IPS-NIHi7 (cell line): ENCODE results near the gene NLGN1.
"Not testable (repeated sequence)": the region's sequence is repeated elsewhere in the genome, so short reads cannot be mapped to it uniquely, and the experiment has no call there.

Source experiments
- DNase-seq: peaks from one replicate; pipeline ENCODE4 v3.0.0; 2012; ENCODE audit warnings: mixed read lengths; ENCODE audit errors: extremely low spot score

NLGN1 gene

GRCh38 chr3:173429527-173429926 lies 32.0 kb downstream of the NLGN1 start:
- DNase-seq = no peak

- DNase-seq = no peak
Observed at GRCh38 chr3:173430576-173430975, 33.0 kb downstream of the NLGN1 start.

- no peak for DNase-seq
Observed at GRCh38 chr3:173439004-173439403, 41.5 kb downstream of the NLGN1 start.

- DNase-seq = no peak
Observed at GRCh38 chr3:173440514-173440913, 43.0 kb downstream of the NLGN1 start.

DNA sequence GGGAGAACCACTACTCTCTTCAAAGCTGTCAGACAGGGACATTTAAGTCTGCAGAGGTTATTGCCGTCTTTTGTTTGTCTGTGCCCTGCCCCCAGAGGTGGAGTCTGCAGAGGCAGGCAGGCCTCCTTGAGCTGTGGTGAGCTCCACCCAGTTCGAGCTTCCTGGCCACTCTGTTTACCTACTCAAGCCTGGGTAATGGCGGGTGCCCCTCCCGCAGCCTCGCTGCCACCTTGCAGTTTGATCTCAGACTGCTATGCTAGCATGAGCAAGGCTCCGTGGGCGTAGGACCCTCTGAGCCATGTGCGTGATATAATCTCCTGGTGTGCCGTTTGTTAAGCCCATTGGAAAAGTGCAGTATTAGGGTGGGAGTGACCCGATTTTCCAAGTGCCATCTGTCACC lies 54.0 kb downstream of the NLGN1 start:
- not testable (repeated sequence) for DNase-seq

DNA sequence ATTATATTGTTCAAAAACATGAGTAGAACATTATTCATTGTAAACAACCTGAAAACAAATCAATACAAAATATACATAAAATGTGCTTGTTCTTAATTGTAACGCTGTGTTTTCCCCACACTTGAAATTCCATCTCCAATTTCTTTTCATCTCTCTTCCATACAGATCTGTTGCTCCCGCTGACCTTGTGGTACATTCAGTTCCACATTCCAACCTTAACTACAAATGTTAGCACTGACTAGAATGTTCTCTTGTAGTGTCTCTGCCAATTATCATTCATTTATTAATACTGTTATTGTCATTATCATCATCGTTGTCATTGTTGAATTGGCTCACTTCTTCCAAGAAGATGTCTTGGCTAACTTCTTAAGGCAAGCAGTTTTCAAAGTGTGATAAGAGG lies 65.7 kb downstream of the NLGN1 start:
- DNase-seq = no peak

GRCh38 chr3:173465112-173465511 lies 67.6 kb downstream of the NLGN1 start:
- DNase-seq = peak; percentile 28

GRCh38 chr3:173465898-173466678 lies 68.5 kb downstream of the NLGN1 start:
- no peak for DNase-seq

- no peak for DNase-seq
Observed at GRCh38 chr3:173467501-173467900, 70.0 kb downstream of the NLGN1 start.

DNA sequence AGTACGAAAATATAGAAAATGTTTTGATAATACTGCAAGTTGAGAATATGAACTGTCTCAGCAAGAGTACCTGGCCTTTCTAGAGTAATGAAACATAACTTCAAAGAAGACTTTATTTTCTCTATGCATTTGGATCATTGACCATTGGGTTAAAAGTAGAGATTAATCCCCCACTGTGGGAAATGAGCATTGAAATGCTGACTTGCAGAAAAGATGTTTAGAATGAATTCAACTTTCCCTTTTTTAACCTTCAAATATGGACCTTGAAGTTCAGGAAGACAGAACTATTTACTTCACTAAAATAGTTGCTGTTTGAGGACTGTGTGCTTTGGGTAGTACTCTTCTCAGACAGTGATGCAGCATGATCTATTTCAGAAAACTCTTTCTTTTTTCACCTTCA lies 75.7 kb downstream of the NLGN1 start:
- no peak for DNase-seq

DNA sequence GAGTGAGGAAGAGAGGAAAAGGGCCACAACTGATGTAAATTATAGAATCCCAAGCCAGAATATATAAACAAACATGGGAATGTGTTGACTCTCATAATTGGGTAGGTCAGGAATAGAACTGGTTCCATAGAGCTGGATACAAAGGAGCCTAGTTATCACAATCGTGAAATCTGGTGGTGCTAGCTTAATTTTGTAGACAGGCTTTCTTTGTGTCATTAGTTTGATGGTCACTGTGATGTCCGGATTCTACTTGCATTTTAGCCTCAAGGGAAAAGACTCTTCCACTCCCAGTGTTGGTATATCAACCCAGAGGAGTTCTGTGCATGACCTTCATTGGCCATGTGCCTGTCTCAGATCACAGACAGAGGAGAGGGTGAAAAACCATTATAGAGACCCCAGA lies 81.8 kb downstream of the NLGN1 start:
- no peak for DNase-seq

DNA sequence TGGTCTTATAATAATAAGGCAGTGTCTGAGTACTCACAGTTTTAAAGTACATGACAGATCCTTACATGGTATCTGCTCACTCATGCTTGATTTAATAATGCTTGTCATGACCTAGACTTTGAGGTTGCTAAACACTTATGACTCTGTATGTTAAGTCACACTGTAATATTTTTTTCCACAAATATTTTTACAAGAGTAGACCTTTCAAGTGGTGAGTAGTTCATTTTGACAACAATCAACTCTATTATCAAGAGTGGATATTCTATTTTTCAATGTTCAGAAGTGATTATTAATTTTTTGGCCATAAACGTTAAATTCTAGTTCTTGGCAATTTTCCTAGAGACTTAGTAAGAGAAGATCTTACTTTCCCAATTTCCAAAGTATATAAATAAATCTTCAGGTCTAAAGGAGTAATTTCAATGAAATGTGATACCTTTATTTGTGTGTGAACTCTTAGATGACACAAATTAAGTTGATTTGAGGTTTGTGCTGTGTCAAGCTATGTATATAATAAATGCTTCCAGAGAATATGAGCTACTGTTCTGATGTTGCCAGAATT lies 104.5 kb downstream of the NLGN1 start:
- DNase-seq = no peak

DNA sequence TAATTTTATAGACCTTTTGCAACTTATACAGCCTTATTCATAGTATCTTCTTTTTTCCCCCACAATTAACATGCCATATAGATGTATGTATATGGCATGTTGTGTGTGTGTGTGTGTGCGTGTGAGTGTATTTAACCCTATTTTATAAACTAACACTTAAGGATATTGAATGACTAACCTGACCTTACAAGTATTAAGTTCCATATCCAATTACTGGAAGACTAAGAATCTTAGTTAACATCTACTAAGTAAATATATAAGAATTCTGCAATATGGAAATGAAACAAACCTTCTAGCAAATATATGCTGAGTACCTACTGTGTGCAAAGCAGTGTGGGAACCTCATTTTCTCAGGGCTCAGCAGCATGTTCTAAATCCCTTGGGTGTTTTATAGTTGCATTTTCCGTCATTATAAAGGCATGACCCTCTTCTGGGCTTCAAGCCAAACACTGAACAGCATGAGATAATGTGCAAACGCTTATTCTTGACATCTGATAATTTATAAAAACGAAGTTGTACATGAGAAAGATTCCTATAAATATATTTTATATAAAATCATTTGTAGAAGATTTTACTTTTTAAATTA lies 105.5 kb downstream of the NLGN1 start:
- no peak for DNase-seq

- DNase-seq = no peak
Observed at GRCh38 chr3:173510565-173510964, 113.0 kb downstream of the NLGN1 start.

DNA sequence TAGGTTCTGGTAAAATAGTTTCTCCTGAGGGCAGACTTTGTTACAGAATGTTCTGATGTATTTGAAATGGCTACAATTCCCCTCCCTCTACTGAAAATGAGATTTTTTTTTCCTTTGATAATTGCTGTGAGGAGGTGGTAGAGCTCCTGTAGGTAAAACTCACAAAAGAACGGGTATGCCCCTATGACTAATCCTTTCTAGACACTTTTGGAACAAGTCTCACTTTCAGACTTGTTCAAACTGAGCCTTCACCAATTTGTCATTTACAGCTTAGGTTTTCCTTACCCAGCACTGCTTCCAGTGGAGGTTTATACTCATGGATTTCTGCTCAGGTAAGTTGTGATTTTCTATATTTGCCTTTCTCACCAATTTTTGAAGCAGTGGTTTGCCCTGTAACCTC lies 115.6 kb downstream of the NLGN1 start:
- DNase-seq = no peak

GRCh38 chr3:173529062-173529711 lies 131.6 kb downstream of the NLGN1 start:
- peak; percentile 67 for DNase-seq

DNA sequence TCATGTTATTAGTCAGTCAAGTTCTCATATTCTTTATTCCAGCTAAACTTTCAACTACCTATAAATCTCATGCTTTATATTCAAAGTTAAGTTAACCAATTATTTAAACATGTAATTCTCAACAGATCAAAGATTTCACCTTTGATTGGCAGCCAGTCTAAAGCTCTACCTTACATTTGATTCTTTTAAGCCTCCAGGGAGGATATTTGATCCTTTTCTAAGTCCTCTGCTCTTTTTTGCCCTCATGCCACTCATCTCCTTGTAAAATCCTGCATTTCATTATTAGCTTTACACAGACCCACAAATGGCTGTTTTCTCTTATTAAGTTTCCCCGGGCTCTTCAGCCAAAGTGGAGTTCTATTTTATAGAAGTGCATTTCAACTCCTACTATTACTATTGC lies 134.1 kb downstream of the NLGN1 start:
- DNase-seq = no peak

GRCh38 chr3:173538410-173538809 lies 140.9 kb downstream of the NLGN1 start:
- DNase-seq = peak; percentile 15

- DNase-seq = not testable (repeated sequence)
Observed at GRCh38 chr3:173545590-173545989, 148.0 kb downstream of the NLGN1 start.

DNA sequence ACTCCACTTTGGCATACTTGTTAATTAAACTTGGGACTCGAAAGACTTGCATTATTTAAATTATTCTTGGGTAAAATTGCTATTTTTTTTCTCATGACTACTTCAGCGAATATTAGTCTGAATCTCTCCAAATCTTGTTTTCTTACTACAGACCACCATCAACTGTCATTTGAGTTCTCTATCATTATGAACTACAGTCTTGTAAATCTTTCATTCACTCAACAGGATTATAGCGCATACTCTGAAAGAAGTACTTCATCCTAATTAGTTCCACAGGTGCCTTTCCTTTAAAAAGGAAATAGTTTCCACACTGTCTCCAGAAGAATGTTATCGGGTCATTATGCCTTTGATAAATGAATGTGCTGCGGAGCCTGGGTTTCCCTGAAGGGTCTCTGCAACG lies 149.5 kb downstream of the NLGN1 start:
- DNase-seq = no peak

- DNase-seq = no peak
Observed at GRCh38 chr3:173548261-173548660, 150.7 kb downstream of the NLGN1 start.

DNA sequence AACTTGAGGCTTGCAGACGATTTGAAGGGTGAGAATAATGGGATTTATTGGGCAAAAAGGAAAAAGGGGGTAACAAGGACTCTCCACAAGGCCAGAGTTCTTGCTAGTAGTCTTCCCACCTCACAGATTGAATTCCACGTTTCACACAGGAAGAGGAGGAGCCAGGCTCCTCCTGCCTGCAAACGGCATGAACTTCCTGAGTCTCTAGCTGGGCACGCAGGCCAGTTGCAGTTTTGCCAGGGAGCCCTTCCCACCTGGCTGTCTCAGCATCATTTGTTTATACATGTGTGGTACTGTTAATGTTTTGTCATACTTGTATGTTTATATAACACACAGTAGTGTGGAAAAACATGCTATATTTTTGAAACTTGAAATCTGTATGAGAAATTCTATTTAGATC lies 155.0 kb downstream of the NLGN1 start:
- DNase-seq = peak; percentile 9
